ENCODE results near the gene AKAP7.
"Not testable (repeated sequence)": the region's sequence is repeated elsewhere in the genome, so short reads cannot be mapped to it uniquely, and the experiment has no call there.

Gene AKAP7

DNA sequence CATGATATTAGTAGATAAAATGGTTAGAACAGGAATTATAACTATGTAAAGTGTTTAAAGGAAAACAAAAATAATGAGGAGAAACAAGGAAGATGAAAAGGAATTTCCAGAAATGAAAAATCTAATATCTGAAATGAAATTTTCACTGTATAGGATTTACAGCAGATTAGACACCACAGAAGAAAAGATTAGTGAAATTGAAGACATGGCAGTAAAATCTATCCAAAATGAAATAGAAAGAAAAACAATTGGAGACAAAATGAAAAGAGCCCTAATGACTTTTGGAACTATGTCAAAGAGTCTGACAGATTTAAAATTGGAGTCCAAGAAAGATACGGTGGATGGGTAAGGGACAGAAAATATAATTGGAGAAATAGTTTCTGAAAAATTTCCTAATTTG, 174.2 kb downstream of the AKAP7 start:
- Histone ChIP-seq H3K27me3 (ENCODE audit: control insufficient read depth, insufficient read depth, low read length) (no peaks in the 10 kb centered on the region), H3K36me3 (ENCODE audit: control insufficient read depth, low read depth, low read length) (no peaks in the 10 kb centered on the region), H3K9ac (ENCODE audit: low read length) (no peak overlapping the region), H3K27ac (ENCODE audit: low read length) (no peak overlapping the region), H3K4me3 (ENCODE audit: low read length) (no peak overlapping the region), H3K4me1 (ENCODE audit: control insufficient read depth, low read depth, low read length) (peaks cover 4% of the 10 kb centered on the region), H3K9me3 (ENCODE audit: control insufficient read depth, low read depth, low read length) (peaks cover 19% of the 10 kb centered on the region)

DNA sequence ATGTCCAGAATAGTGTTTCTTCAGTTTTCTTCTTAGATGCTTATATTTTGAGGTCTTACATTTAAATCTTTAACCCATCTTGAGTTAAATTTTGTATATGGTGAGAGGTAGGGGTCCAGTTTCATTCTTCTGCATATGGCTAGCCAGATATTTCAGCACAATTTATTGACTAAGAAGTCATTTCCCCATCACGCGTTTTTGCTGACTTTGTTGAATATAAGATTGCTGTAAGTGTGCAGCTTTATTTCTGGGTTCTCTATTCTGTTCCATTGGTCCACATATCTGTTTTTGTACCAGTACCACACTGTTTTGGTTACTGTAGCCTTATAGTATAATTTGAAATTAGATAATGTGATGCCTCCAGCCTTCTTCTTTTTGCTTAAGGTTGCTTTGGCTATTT, 179.6 kb downstream of the AKAP7 start:
- no peaks in the 10 kb centered on the region for H3K27me3 ChIP-seq (ENCODE audit: control insufficient read depth, insufficient read depth, low read length)
- H3K4me3 ChIP-seq (ENCODE audit: low read length): no peak overlapping the region
- H3K27ac ChIP-seq (ENCODE audit: low read length): no peak overlapping the region
- peaks cover 14% of the 10 kb centered on the region for H3K9me3 ChIP-seq (ENCODE audit: control insufficient read depth, low read depth, low read length)
- no peaks in the 10 kb centered on the region for H3K36me3 ChIP-seq (ENCODE audit: control insufficient read depth, low read depth, low read length)
- H3K9ac ChIP-seq (ENCODE audit: low read length): no peak overlapping the region
- no peaks in the 10 kb centered on the region for H3K4me1 ChIP-seq (ENCODE audit: control insufficient read depth, low read depth, low read length)

DNA sequence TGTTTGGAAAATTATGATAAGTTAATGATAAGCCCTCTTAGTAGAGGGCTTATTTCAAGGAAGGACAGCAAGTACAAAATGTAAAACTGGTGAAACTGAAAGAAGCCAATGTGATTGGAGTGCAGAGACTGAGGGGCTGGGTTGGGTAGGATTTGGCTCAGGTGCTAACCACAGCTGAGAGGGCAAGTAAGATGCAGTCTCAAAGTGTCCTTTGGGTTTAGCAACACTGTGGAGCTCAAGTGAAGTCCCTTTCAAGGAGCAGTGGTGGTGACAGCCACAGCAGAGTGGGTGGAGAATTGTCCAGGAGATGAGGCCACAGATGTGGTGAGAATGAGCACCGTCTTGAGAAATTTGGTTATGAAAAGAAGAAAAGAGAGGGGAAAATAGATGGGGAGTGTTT, 181.4 kb downstream of the AKAP7 start:
- no peak overlapping the region for H3K4me3 ChIP-seq (ENCODE audit: low read length)
- H3K36me3 ChIP-seq (ENCODE audit: control insufficient read depth, low read depth, low read length): no peaks in the 10 kb centered on the region
- H3K4me1 ChIP-seq (ENCODE audit: control insufficient read depth, low read depth, low read length): peaks cover 7% of the 10 kb centered on the region
- peaks cover 9% of the 10 kb centered on the region for H3K9me3 ChIP-seq (ENCODE audit: control insufficient read depth, low read depth, low read length)
- H3K27me3 ChIP-seq (ENCODE audit: control insufficient read depth, insufficient read depth, low read length): no peaks in the 10 kb centered on the region
- H3K9ac ChIP-seq (ENCODE audit: low read length): no peak overlapping the region
- no peak overlapping the region for H3K27ac ChIP-seq (ENCODE audit: low read length)

DNA sequence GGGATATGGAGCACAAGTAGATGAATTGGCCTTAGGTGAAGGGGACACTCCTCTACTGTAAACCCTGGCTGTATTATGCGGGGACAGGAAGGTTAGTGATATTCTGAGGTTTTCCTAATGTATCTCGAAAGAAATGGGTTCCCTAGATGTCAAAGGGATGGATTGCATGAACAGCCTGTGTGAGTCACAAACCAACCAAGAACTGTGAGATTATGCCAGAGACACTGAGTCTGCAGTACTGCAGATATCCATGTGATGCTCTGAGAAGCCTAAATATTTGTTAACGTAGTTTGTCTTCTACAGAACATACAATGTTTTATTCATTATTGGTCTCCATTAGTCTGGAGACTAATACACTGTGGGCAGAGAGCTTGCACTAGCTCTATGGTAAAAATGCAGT, 182.2 kb downstream of the AKAP7 start:
- Histone ChIP-seq H3K36me3 (ENCODE audit: control insufficient read depth, low read depth, low read length) (no peaks in the 10 kb centered on the region), H3K4me1 (ENCODE audit: control insufficient read depth, low read depth, low read length) (peaks cover 16% of the 10 kb centered on the region), H3K27ac (ENCODE audit: low read length) (no peak overlapping the region), H3K27me3 (ENCODE audit: control insufficient read depth, insufficient read depth, low read length) (no peaks in the 10 kb centered on the region), H3K9ac (ENCODE audit: low read length) (no peak overlapping the region), H3K9me3 (ENCODE audit: control insufficient read depth, low read depth, low read length) (peaks cover 9% of the 10 kb centered on the region), H3K4me3 (ENCODE audit: low read length) (no peak overlapping the region)

DNA sequence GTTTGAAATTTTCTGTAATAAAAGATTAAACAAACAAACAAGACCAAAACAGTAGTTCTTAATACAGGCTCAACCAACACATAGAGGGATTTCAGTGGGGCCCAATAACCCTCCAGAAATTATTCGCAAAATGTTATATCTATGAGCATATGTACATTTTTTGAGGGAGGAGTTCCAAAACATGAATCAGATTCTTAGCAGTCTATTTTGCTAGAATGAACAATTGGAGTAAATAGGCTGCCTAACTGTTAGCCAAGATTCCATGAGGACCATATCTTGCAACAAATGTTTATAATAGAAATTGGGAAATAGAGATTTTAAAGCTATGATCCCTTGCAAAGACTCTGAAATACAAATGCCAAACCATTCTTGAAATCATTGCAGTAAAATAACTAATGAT, 186.3 kb downstream of the AKAP7 start:
- peaks cover 3% of the 10 kb centered on the region for H3K36me3 ChIP-seq (ENCODE audit: control insufficient read depth, low read depth, low read length)
- no peaks in the 10 kb centered on the region for H3K27me3 ChIP-seq (ENCODE audit: control insufficient read depth, insufficient read depth, low read length)
- H3K9ac ChIP-seq (ENCODE audit: low read length): no peak overlapping the region
- no peaks in the 10 kb centered on the region for H3K9me3 ChIP-seq (ENCODE audit: control insufficient read depth, low read depth, low read length)
- H3K27ac ChIP-seq (ENCODE audit: low read length): peak overlapping the region; percentile 9
- H3K4me1 ChIP-seq (ENCODE audit: control insufficient read depth, low read depth, low read length): peaks cover 21% of the 10 kb centered on the region
- peak overlapping the region; percentile 37 for H3K4me3 ChIP-seq (ENCODE audit: low read length)

DNA sequence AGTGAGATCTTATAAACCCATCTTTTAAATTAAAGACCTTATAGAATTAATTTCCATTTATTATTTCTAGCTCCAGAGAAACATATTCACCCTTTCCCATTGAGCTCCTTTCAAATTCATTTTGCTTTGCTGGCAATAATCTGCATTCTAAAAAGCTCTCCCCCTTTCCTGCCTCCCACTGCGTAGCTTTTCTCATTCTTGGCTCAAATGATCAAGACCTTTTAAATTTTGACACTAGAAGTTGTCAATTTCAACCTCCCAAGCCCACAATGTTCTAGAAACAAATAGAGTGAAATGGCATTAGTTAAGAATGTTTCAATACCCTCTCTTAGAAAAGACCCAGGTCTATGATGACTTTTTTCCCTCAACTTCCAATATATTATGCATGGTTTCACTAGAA, 186.9 kb downstream of the AKAP7 start:
- Histone ChIP-seq H3K9me3 (ENCODE audit: control insufficient read depth, low read depth, low read length) (no peaks in the 10 kb centered on the region), H3K27me3 (ENCODE audit: control insufficient read depth, insufficient read depth, low read length) (no peaks in the 10 kb centered on the region)

DNA sequence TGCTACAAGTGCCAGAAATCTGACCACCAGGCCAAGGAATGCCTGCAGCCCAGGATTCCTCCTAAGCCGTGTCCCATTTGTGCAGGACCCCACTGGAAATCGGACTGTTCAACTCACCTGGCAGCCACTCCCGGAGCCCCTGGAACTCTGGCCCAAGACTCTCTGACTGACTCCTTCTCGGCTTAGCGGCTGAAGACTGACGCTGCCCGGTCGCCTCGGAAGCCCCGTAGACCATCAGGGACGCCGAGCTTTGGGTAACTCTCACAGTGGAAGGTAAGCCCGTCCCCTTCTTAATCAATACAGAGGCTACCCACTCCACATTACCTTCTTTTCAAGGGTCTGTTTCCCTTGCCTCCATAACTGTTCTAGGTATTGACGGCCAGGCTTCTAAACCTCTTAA, 190.4 kb downstream of the AKAP7 start:
- Histone ChIP-seq H3K4me1 (ENCODE audit: control insufficient read depth, low read depth, low read length) (peaks cover 29% of the 10 kb centered on the region), H3K36me3 (ENCODE audit: control insufficient read depth, low read depth, low read length) (peaks cover 10% of the 10 kb centered on the region)
- not testable (repeated sequence) for H3K9ac ChIP-seq (ENCODE audit: low read length)

More for the DNA sequence above, 186.9 kb downstream of the AKAP7 start:
- peak overlapping the region; percentile 38 for H3K9ac ChIP-seq (ENCODE audit: low read length)
- H3K36me3 ChIP-seq (ENCODE audit: control insufficient read depth, low read depth, low read length): peaks cover 3% of the 10 kb centered on the region
- peak overlapping the region; percentile 9 for H3K27ac ChIP-seq (ENCODE audit: low read length)
- H3K4me3 ChIP-seq (ENCODE audit: low read length): peak overlapping the region; percentile 37
- H3K4me1 ChIP-seq (ENCODE audit: control insufficient read depth, low read depth, low read length): peaks cover 21% of the 10 kb centered on the region

DNA sequence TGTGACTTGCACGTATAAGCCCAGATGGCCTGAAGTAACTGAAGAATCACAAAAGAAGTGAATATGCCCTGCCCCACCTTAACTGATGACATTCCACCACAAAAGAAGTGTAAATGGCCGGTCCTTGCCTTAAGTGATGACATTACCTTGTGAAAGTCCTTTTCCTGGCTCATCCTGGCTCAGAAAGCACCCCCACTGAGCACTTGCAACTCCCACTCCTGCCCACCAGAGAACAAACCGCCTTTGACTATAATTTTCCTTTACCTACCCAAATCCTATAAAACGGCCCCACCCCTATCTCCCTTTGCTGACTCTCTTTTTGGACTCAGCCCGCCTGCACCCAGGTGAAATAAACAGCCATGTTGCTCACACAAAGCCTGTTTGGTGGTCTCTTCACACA, 193.5 kb downstream of the AKAP7 start:
- H3K9ac ChIP-seq (ENCODE audit: low read length): peak overlapping the region; percentile 0
- not testable (repeated sequence) for H3K27ac ChIP-seq (ENCODE audit: low read length); H3K9me3 ChIP-seq (ENCODE audit: control insufficient read depth, low read depth, low read length); H3K27me3 ChIP-seq (ENCODE audit: control insufficient read depth, insufficient read depth, low read length)
- peaks cover 23% of the 10 kb centered on the region for H3K4me1 ChIP-seq (ENCODE audit: control insufficient read depth, low read depth, low read length)
- H3K36me3 ChIP-seq (ENCODE audit: control insufficient read depth, low read depth, low read length): peaks cover 40% of the 10 kb centered on the region
- peak overlapping the region; percentile 51 for H3K4me3 ChIP-seq (ENCODE audit: low read length)

More for the DNA sequence above, 190.4 kb downstream of the AKAP7 start:
- not testable (repeated sequence) for H3K9me3 ChIP-seq (ENCODE audit: control insufficient read depth, low read depth, low read length); H3K27me3 ChIP-seq (ENCODE audit: control insufficient read depth, insufficient read depth, low read length); H3K27ac ChIP-seq (ENCODE audit: low read length)
- H3K4me3 ChIP-seq (ENCODE audit: low read length): peak overlapping the region; percentile 44

DNA sequence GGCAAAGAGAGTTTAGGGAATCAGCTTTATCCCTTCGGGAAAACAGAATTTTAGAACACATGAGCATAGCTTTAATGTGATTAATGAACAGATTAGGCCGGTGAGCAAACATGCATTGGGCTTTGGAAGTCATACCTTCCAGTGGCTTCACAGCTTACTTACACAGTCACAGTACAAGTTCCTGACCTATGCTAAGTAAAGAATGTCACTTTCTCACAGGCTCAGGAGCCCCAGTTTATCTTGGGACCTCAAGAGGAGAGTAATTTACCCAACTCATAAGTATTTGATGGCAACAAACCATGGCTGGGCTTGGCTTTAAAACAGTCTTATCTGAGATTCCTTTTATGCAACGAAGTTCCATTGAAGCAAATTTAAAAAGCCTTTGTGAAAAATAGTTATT, 195.9 kb downstream of the AKAP7 start:
- no peak overlapping the region for H3K4me3 ChIP-seq (ENCODE audit: low read length)
- peaks cover 29% of the 10 kb centered on the region for H3K4me1 ChIP-seq (ENCODE audit: control insufficient read depth, low read depth, low read length)
- no peak overlapping the region for H3K9ac ChIP-seq (ENCODE audit: low read length)
- no peaks in the 10 kb centered on the region for H3K27me3 ChIP-seq (ENCODE audit: control insufficient read depth, insufficient read depth, low read length)
- no peaks in the 10 kb centered on the region for H3K9me3 ChIP-seq (ENCODE audit: control insufficient read depth, low read depth, low read length)
- no peak overlapping the region for H3K27ac ChIP-seq (ENCODE audit: low read length)
- H3K36me3 ChIP-seq (ENCODE audit: control insufficient read depth, low read depth, low read length): peaks cover 63% of the 10 kb centered on the region

DNA sequence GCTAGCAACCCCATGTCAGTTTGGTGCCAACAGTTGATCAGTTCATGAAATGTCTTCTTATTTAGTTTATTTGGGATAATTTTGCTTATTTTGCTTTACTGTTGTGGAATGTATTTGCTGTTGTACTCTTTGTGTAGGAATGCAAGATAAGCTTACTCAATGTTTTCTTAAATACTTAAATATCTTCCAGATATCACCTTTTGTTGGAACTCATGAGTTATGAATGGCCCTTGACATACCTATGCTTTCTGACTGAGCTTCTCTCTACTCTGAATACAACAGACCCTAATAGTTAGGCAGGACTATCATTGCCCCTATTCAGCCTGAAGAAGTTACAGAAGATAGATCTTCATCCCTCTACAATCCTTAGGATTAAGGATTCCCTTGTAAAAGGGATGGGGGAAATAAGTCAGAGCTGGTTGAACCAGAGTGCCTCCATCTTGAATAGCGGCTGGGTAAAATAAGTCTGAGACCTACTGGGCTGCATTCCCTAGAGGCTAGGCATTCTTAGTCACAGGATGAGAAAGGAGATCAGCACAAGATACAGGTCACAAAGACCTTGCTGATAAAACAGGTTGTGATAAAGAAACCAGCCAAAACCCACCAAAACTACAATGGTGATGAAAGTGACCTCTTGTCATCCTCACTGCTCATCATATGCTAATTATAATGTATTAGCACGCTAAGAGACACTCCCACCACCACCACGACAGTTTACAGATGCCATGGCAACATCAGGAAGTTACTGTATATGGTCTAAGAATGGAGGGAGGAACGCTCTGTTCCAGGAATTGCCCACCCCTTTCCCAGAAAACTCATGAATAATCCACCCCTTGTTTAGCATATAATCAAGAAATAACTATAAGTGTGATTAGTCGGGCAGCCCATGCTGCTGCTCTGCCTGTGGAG, 196.9 kb downstream of the AKAP7 start:
- Histone ChIP-seq H3K27me3 (ENCODE audit: control insufficient read depth, insufficient read depth, low read length) (no peaks in the 10 kb centered on the region), H3K4me3 (ENCODE audit: low read length) (no peak overlapping the region), H3K36me3 (ENCODE audit: control insufficient read depth, low read depth, low read length) (peaks cover 65% of the 10 kb centered on the region), H3K9me3 (ENCODE audit: control insufficient read depth, low read depth, low read length) (no peaks in the 10 kb centered on the region), H3K4me1 (ENCODE audit: control insufficient read depth, low read depth, low read length) (peaks cover 37% of the 10 kb centered on the region), H3K9ac (ENCODE audit: low read length) (no peak overlapping the region), H3K27ac (ENCODE audit: low read length) (no peak overlapping the region)
